GM12891 (cell line): ENCODE data around the gene RIMBP2.

Source experiments
- POLR2AphosphoS5 ChIP-seq: IDR thresholded peaks from 2 replicates; pipeline ENCODE4 v1.6.1; 2011; ENCODE audit warnings: low read depth, low read length, control low read depth
- SPI1 ChIP-seq: IDR thresholded peaks from 2 replicates; pipeline ENCODE4 v1.6.1; 2011; ENCODE audit warnings: low read depth, low read length, control low read depth

GRCh38 chr12:130487636-130488357 is 228.3 kb downstream of the RIMBP2 start:
- TF ChIP-seq SPI1 (no peak), POLR2AphosphoS5 (no peak)
